ENCODE measurements around the gene NLRP1. TPM values are rescaled to one million over a fixed set of nuclear protein-coding genes. Genes with fewer than 3 reads are reported as not detected.

The NLRP1 gene
- total RNA-seq, 1 donor from 2014 or later: 55.4 TPM

GRCh38 chr17:5523249-5523648 lies 61.1 kb downstream of the NLRP1 start:
- peaks cover 30% of the 10 kb centered on the region for H3K4me1 Mint-ChIP-seq
- H3K36me3 Mint-ChIP-seq (ENCODE audit: low read depth): no peaks in the 10 kb centered on the region
- TF ChIP-seq CTCF (conservative IDR thresholded peaks at IDR 0.05): no peak
- no peaks in the 10 kb centered on the region for H3K9me3 Mint-ChIP-seq
- peaks cover under 1% of the 10 kb centered on the region for H3K27me3 Mint-ChIP-seq (ENCODE audit: low read depth)
- H3K27ac Mint-ChIP-seq (ENCODE audit: unreplicated experiment): no peak overlapping the region
- DNase-seq (ENCODE audit: low read depth, low spot score): no peak
- H3K4me3 Mint-ChIP-seq: no peak overlapping the region

- no peak for TF ChIP-seq CTCF (conservative IDR thresholded peaks at IDR 0.05)
- Mint-ChIP-seq H3K36me3 (ENCODE audit: low read depth) (no peaks in the 10 kb centered on the region), H3K27ac (ENCODE audit: unreplicated experiment) (no peak overlapping the region), H3K4me3 (no peak overlapping the region), H3K27me3 (ENCODE audit: low read depth) (peaks cover 8% of the 10 kb centered on the region), H3K4me1 (peaks cover 26% of the 10 kb centered on the region), H3K9me3 (no peaks in the 10 kb centered on the region)
- DNase-seq (ENCODE audit: low read depth, low spot score): no peak
Observed at GRCh38 chr17:5522476-5522875, 61.8 kb downstream of the NLRP1 start.

- no peaks in the 10 kb centered on the region for H3K36me3 Mint-ChIP-seq (ENCODE audit: low read depth)
- peaks cover 7% of the 10 kb centered on the region for H3K4me1 Mint-ChIP-seq
- no peak overlapping the region for H3K4me3 Mint-ChIP-seq
- H3K27me3 Mint-ChIP-seq (ENCODE audit: low read depth): peaks cover 20% of the 10 kb centered on the region
- no peak for DNase-seq (ENCODE audit: low read depth, low spot score)
- no peaks in the 10 kb centered on the region for H3K9me3 Mint-ChIP-seq
- no peak overlapping the region for H3K27ac Mint-ChIP-seq (ENCODE audit: unreplicated experiment)
- TF ChIP-seq CTCF (conservative IDR thresholded peaks at IDR 0.05): no peak
Observed at GRCh38 chr17:5516060-5516792, 68.1 kb downstream of the NLRP1 start.

GRCh38 chr17:5514976-5515375 lies 69.3 kb downstream of the NLRP1 start:
- no peak for DNase-seq (ENCODE audit: low read depth, low spot score)
- H3K36me3 Mint-ChIP-seq (ENCODE audit: low read depth): no peaks in the 10 kb centered on the region
- H3K4me1 Mint-ChIP-seq: peaks cover 7% of the 10 kb centered on the region
- no peak overlapping the region for H3K4me3 Mint-ChIP-seq
- peaks cover 20% of the 10 kb centered on the region for H3K27me3 Mint-ChIP-seq (ENCODE audit: low read depth)
- no peak overlapping the region for H3K27ac Mint-ChIP-seq (ENCODE audit: unreplicated experiment)
- TF ChIP-seq CTCF (conservative IDR thresholded peaks at IDR 0.05): no peak
- H3K9me3 Mint-ChIP-seq: no peaks in the 10 kb centered on the region

- peaks cover 19% of the 10 kb centered on the region for H3K4me1 Mint-ChIP-seq
- no peaks in the 10 kb centered on the region for H3K9me3 Mint-ChIP-seq
- no peak for TF ChIP-seq CTCF (conservative IDR thresholded peaks at IDR 0.05)
- no peaks in the 10 kb centered on the region for H3K36me3 Mint-ChIP-seq (ENCODE audit: low read depth)
- no peak overlapping the region for H3K4me3 Mint-ChIP-seq
- H3K27ac Mint-ChIP-seq (ENCODE audit: unreplicated experiment): no peak overlapping the region
- peaks cover 20% of the 10 kb centered on the region for H3K27me3 Mint-ChIP-seq (ENCODE audit: low read depth)
- no peak for DNase-seq (ENCODE audit: low read depth, low spot score)
Observed at GRCh38 chr17:5513628-5514027, 70.7 kb downstream of the NLRP1 start.
